HUDEP-2 (cell line): ENCODE results near the gene AFAP1L1.

Experiments used
- DNase-seq, 76 experiments: peaks; one replicate each; lab custom pipeline; 2025; ENCODE audit not compliant: unreplicated experiment in 76 of 76; lab: John Stamatoyannopoulos, UW

Gene AFAP1L1

GRCh38 chr5:149310947-149311658, 39.4 kb downstream of the AFAP1L1 start:
- no peak for DNase-seq

DNA sequence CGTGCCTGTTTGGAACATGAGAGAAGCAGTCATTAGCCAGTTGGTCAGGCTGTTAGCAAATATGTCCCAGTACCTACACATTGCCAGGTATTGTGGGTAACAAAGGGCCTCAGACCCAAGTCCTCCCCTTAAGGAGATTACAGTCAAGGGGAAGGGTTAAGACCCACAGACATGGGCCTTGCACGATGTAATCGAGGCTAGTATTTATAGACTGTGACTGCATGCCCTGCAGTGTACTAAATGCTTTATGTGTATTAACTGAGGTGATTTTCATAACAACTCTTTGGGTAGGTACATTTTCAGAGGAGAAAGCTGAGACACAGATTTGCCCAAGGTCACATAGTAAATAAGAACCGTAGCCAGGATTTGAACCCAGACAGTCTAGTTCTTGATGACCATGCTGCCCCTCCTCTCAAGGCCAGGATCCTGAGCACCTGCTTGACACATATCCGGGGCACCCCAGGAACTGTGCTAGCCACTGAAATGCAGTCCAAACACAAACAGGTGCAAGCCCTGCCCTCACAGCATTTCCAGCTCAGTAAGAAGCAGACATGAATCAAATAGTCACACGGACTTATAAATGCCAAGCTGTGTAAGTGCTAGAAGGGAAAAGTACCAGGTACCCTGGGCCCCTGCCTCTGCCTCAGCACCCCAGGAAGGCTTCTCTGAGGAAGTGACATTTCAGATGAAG, 41.6 kb downstream of the AFAP1L1 start:
- DNase-seq: no peak

GRCh38 chr5:149314571-149315111, 43.0 kb downstream of the AFAP1L1 start:
- DNase-seq: no peak

DNA sequence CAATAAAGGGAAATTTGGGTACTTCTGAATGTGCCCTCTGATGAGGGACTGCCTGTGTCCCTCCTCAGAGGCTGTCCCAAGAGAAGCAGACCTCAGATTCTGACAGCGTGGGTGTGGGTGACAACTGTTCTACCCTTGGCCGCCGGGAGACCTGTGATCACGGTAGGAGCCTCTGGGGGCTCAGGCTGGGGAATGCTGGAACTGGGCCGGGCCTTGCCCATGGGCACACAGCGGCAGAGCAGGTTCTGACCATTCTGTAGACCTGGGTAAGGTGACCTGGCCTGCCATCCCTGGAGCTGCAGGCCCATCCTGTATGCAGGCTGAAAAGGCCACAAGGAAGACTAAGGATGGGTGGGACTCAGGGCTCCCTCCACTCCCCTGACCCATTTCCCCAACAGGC, 44.1 kb downstream of the AFAP1L1 start:
- DNase-seq: no peak

GRCh38 chr5:149317281-149318048, 45.8 kb downstream of the AFAP1L1 start:
- DNase-seq: peak in 15 of 76 experiments; percentile 3 to 41 (median 13)

DNA sequence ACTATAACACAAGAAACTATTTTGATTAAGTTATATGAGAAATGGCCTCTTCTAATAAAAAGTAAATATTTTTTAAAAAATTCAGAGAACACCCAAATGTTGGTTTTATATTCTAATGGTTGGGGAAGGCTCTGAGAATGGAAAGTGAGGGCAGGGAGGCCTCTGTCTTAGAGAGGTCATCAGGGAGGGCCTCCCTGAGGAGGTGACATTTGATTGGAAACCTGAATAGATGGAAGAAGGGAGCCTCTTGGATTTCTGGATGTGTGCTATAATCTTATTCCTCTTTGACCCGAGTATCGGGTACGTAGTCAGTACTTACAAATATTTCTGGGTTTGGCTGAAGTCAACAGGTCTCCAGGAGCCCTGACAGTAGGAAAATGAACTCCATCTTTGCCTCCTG, 47.5 kb downstream of the AFAP1L1 start:
- no peak for DNase-seq

GRCh38 chr5:149320791-149321330, 49.2 kb downstream of the AFAP1L1 start:
- peak in 48 of 76 experiments; percentile 2 to 60 (median 22) for DNase-seq

- DNase-seq: no peak
Measured at GRCh38 chr5:149322518-149322917, 50.9 kb downstream of the AFAP1L1 start.

DNA sequence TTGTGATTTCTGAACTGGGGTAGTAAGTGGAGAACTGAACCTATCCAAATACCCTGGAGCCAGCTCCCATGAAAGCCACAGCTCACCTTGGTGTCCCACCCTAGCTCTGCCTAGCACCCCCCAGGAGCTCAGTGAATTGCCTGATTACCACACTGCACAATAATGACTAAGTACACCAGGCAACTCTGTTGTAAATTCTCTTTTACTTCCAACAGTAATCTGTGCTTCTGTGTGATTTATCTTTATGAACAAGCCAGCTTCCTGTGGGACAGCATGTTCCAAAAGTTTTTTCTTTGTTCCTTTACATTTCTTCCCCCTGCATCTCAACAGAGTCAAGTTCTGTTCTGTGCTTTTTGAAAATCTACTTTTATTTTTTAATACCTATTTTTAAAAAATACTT, 51.6 kb downstream of the AFAP1L1 start:
- DNase-seq: no peak

- no peak for DNase-seq
Measured at GRCh38 chr5:149323621-149324205, 52.1 kb downstream of the AFAP1L1 start.

DNA sequence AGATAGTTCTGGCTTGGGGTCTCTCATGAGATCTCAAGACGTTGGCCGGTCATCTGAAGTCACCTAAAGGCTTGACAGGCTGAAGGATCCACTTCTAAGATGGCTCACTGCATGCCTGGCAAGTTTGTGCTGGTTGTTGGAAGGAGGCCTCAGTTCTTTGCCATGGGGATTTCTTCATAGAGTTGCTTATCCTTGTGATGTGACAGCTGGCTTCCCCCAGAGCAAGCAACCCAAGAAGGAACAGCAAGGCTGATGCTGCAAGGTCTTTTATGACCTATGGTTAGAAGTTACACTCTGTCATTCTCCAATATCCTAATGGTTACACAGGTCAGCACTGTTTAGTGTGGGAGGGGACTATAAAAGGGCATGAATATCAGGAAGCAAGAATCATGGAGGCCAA, 53.0 kb downstream of the AFAP1L1 start:
- no peak for DNase-seq

GRCh38 chr5:149325166-149325735, 53.6 kb downstream of the AFAP1L1 start:
- DNase-seq: peak in 1 of 76 experiments; percentile 5

GRCh38 chr5:149325894-149326293, 54.2 kb downstream of the AFAP1L1 start:
- DNase-seq: no peak

GRCh38 chr5:149326611-149327010, 55.0 kb downstream of the AFAP1L1 start:
- DNase-seq: no peak

DNA sequence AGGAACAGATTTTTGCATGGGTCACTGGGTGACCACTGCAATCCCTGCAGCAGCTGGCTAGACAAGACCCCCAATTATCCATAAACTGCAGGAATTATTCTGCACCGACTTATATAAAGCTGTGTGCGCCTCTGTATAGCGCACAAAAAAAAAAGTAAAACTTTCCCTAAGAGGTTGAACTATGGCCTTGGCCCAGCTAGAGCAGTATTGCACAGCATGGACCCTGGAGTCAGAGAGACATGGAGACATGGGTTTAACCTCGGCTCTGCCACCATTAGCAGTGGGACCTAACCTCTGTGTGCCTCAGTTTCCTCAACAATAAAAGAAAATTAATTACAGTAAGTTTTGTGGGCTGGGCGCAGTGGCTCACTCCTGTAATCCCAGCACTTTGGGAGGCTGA, 56.5 kb downstream of the AFAP1L1 start:
- DNase-seq: no peak

GRCh38 chr5:149333711-149334443, 62.2 kb downstream of the AFAP1L1 start:
- no peak for DNase-seq

GRCh38 chr5:149337736-149338135, 66.1 kb downstream of the AFAP1L1 start:
- DNase-seq: no peak

DNA sequence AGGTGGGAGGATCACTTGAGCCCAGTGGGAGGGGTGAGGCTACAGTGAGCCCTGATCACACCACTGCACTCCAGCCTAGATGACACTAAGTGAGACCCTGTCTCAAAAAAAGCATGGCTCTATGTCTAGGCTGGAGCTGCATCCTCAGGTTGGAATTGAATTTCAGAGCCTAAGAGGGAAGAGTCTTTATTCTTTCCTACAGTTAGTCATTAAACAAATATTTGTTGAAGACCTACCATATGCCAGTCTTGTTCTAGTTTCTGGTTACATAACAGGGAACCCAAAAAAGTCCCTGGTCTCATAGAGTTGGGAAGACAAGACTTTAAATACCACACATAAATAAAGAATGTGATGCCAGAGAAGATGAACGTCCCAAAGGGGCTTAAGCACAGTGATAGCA, 66.7 kb downstream of the AFAP1L1 start:
- no peak for DNase-seq

GRCh38 chr5:149340920-149341319, 69.3 kb downstream of the AFAP1L1 start:
- DNase-seq: no peak

DNA sequence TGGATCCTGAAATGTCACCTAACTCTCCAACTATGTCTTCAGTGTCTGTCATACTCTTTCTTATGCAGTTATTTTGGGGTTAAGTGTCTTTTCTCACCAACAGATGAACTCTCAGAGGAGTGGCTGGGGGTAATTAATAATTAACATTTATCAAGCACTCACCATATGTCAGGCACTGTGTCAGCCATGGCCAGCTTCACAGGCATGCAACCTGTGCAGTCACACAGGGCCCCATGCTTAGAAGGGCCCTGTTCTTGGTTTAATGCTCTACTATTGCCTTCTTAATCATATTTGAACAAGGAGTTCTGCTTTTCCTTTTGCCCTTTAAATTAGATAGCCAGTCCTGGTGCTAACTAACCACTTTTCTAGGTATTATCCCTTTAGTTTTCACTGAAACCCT, 70.2 kb downstream of the AFAP1L1 start:
- DNase-seq: no peak
